OCI-LY7 (cell line): ENCODE data around the gene NIBAN1. TPM values are rescaled to one million over a fixed set of nuclear protein-coding genes. Genes with fewer than 3 reads are reported as not detected.

ENCODE experiments used
- BruUV-seq: library from RNA; stranded (reverse); fragments of 400-500 nt; replicated peaks from 2 replicates; lab custom pipeline; 2021; lab: Mats Ljungman, UMichigan
- CTCF ChIA-PET: fragments of 300-600 bp; sonication (Branson Sonifier 250); formaldehyde crosslinking; loops from one replicate; lab custom pipeline; 2022; ENCODE audit warnings: antibody characterized with exemption; ENCODE audit not compliant: unreplicated experiment; lab: Charles Lee
- POLR2A ChIA-PET: fragments of 300-600 bp; sonication (Branson Sonifier 250); formaldehyde crosslinking; loops from one replicate; lab custom pipeline; 2022; ENCODE audit warnings: antibody characterized with exemption; lab: Charles Lee
- DNase-seq: peaks from one replicate; pipeline ENCODE4 v3.0.0-alpha.2; 2015; ENCODE audit warnings: low spot score
- H2AFZ ChIP-seq: fragments of 200-600 bp; sonication (generic), shearing (Covaris generic); 2 replicates; pipeline ENCODE4 v1.6.1; 2014; ENCODE audit warnings: mild to moderate bottlenecking, antibody characterized with exemption, low read length, moderate library complexity
- H3K27ac ChIP-seq: fragments of 200-600 bp; sonication (generic); 2 replicates; pipeline ENCODE4 v1.5.1; 2014; ENCODE audit warnings: mixed run types, low read depth, mild to moderate bottlenecking, moderate library complexity, low read length, inconsistent platforms; ENCODE audit not compliant: poor library complexity, severe bottlenecking
- H3K36me3 ChIP-seq: fragments of 200-600 bp; sonication (generic); 2 replicates; pipeline ENCODE4 v1.6.1; 2014; ENCODE audit warnings: mild to moderate bottlenecking, antibody characterized with exemption, low read length, moderate library complexity, mixed read lengths; ENCODE audit not compliant: insufficient read depth
- H3K4me1 ChIP-seq: fragments of 200-600 bp; sonication (generic); 2 replicates; pipeline ENCODE4 v1.5.1; 2014; ENCODE audit warnings: mild to moderate bottlenecking, low read length; ENCODE audit not compliant: insufficient read depth, poor library complexity, severe bottlenecking
- H3K4me2 ChIP-seq: fragments of 200-600 bp; sonication (generic); 2 replicates; pipeline ENCODE4 v1.6.1; 2014; ENCODE audit warnings: mild to moderate bottlenecking, low read length
- H3K4me3 ChIP-seq: fragments of 200-600 bp; sonication (generic); 2 replicates; pipeline ENCODE4 v1.5.1; 2014; ENCODE audit warnings: mild to moderate bottlenecking, low read depth, low read length; ENCODE audit not compliant: poor library complexity, severe bottlenecking
- H3K79me2 ChIP-seq: fragments of 200-600 bp; sonication (generic); 2 replicates; pipeline ENCODE4 v1.6.1; 2016; ENCODE audit warnings: low read depth, mild to moderate bottlenecking, low read length, moderate library complexity, mixed read lengths; ENCODE audit not compliant: insufficient read depth
- H3K9me2 ChIP-seq: fragments of 200-600 bp; sonication (generic); 2 replicates; pipeline ENCODE4 v1.6.1; 2016; ENCODE audit warnings: mild to moderate bottlenecking, low read length, mixed read lengths; ENCODE audit not compliant: insufficient read depth
- H3K9me3 ChIP-seq: fragments of 200-600 bp; sonication (generic); 2 replicates; pipeline ENCODE4 v1.6.1; 2014; ENCODE audit warnings: mild to moderate bottlenecking, mixed run types, low read length, mixed read lengths
- H4K20me1 ChIP-seq: fragments of 200-600 bp; sonication (generic); 2 replicates; pipeline ENCODE4 v1.6.1; 2014; ENCODE audit warnings: mild to moderate bottlenecking, antibody characterized with exemption, low read length, moderate library complexity, mixed read lengths; ENCODE audit not compliant: insufficient read depth
- EZH2phosphoT487 ChIP-seq: fragments of 200-600 bp; sonication (generic); IDR thresholded peaks from 2 replicates; pipeline ENCODE4 v1.6.1; 2018; ENCODE audit warnings: low read depth, borderline replicate concordance, mild to moderate bottlenecking, mixed run types, antibody characterized with exemption, low read length, moderate library complexity, mixed read lengths
- intact Hi-C: fragments of 100-400 bp; cut with micrococcal nuclease; formaldehyde crosslinking; loops from one replicate; pipeline ENCODE4 v1.10.0; 2022; ENCODE audit not compliant: unreplicated experiment
- total RNA-seq, 2 experiments: library from RNA; depleted of rRNA in 1 of 2; stranded (reverse); fragments of >200 nt in 1 of 2; shearing (Covaris generic) in 1 of 2; gene quantifications; 2 replicates each; pipeline ENCODE4 v1.2.3, GENCODE V29; 2014 to 2022
- TF ChIP-seq, protein P1 (sequence below): fragments of 200-600 bp; sonication (generic); conservative IDR thresholded peaks from 2 replicates; pipeline ENCODE4 v1.5.1; 2014; ENCODE audit warnings: mild to moderate bottlenecking, antibody characterized with exemption, low read length, moderate library complexity, mixed read lengths

NIBAN1 gene
- total RNA-seq, 2 experiments from 2014 or later = not detected

DNA sequence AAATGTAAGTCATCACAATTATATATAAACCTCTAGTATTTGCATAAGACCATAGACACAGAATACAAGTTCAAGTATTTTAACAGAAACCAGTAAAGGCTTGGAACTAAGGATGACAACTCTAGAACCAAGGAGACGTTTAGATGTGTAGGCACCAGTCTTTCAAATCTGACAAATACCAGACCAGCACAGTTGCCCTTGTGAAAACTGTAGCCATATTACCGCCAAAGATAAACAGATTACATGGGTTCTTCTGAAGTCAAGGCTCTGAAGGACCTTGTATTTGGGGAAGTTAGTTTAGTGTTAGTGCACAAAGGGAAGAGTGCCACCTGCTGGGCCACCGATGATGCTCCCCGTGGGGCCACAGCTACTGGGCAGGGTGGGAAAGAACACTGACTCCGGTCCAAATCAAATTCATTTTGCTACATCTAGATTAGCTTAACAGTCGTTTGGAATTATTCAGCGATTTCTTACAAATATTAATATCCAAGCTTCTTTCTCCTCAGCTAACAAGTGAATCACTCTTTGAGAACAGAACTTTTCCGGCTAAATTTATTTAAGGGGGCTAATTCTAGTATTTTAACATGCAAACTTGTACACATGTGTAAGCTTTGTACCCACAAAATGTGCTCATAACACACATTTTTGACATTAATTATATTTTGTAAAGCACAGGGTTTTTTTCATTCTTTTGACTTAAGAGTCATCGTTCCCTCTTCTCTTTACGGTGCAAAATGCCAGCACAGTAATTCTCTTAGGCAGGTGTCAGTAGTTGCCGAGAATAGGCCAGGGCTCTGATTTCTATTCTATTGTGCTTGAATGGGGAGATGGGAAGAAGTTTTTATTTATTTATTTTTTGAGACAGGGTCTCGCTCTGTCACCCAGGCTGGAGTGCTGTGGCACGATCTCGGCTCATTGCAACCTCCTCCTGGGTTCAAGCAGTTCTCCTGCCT, 8.0 kb upstream of the NIBAN1 start:
- no peak overlapping the region for H3K4me3 ChIP-seq
- POLR2A ChIA-PET = interaction anchor here (0.5 to 1.8 kb wide), 5 partner anchors 9 to 64 kb away, joined by 3 to 5 read pairs (median 3); no protein-coding TSS in a partner anchor
- H3K9me2 ChIP-seq = no peaks in the 10 kb centered on the region
- no peak overlapping the region for H2AFZ ChIP-seq
- H3K4me2 ChIP-seq = no peak overlapping the region
- no peaks in the 10 kb centered on the region for H4K20me1 ChIP-seq
- H3K79me2 ChIP-seq = no peaks in the 10 kb centered on the region
- H3K4me1 ChIP-seq = no peaks in the 10 kb centered on the region
- CTCF ChIA-PET = interaction anchor here (0.8 kb wide), 1 partner anchor 177 kb away, joined by 3 read pairs; no protein-coding TSS in a partner anchor
- no peaks in the 10 kb centered on the region for H3K9me3 ChIP-seq
- no TSS peak for BruUV-seq
- H3K27ac ChIP-seq = no peak overlapping the region
- no peaks in the 10 kb centered on the region for H3K36me3 ChIP-seq
- DNase-seq = peak; percentile 59
- intact Hi-C loops = loop anchor here (1.0 to 5.0 kb wide), 2 partner anchors 177 to 190 kb away; no protein-coding TSS in a partner anchor
- no peak for TF ChIP-seq EZH2phosphoT487
- TF ChIP-seq, protein P1, sequence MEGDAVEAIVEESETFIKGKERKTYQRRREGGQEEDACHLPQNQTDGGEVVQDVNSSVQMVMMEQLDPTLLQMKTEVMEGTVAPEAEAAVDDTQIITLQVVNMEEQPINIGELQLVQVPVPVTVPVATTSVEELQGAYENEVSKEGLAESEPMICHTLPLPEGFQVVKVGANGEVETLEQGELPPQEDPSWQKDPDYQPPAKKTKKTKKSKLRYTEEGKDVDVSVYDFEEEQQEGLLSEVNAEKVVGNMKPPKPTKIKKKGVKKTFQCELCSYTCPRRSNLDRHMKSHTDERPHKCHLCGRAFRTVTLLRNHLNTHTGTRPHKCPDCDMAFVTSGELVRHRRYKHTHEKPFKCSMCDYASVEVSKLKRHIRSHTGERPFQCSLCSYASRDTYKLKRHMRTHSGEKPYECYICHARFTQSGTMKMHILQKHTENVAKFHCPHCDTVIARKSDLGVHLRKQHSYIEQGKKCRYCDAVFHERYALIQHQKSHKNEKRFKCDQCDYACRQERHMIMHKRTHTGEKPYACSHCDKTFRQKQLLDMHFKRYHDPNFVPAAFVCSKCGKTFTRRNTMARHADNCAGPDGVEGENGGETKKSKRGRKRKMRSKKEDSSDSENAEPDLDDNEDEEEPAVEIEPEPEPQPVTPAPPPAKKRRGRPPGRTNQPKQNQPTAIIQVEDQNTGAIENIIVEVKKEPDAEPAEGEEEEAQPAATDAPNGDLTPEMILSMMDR = peak; percentile 94

DNA sequence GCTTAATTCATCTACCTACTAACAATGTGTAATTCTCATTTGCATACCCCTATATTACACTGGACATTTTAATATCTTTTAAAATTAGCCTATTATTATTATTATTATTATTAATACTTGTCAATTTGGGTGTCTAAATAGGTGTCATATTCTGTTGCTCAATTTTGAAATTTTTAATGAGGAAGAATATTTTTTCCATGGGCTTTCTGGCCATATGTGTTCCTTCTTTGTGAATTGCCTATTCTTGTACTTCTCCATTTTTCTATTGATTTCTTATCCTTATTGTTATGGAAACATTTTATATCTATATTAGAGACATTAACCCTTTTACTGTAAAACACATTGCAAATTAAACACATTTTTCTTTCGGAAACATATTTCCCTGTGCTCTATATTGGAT, 6.4 kb upstream of the NIBAN1 start:
- POLR2A ChIA-PET = interaction anchor here (1.0 to 1.1 kb wide), 2 partner anchors 12 to 21 kb away, joined by 3 read pairs; no protein-coding TSS in a partner anchor

More for the DNA sequence above, 6.4 kb upstream of the NIBAN1 start:
- no peak overlapping the region for H3K4me2 ChIP-seq
- H3K9me2 ChIP-seq = no peaks in the 10 kb centered on the region
- CTCF ChIA-PET = no interaction called here
- no peak overlapping the region for H3K27ac ChIP-seq
- H3K79me2 ChIP-seq = no peaks in the 10 kb centered on the region
- intact Hi-C loops = loop anchor here (5.0 kb wide), 1 partner anchor 192 kb away; no protein-coding TSS in a partner anchor
- BruUV-seq = no TSS peak
- no peak overlapping the region for H3K4me3 ChIP-seq
- no peak for DNase-seq
- no peaks in the 10 kb centered on the region for H4K20me1 ChIP-seq
- no peaks in the 10 kb centered on the region for H3K4me1 ChIP-seq
- H2AFZ ChIP-seq = no peak overlapping the region
- H3K9me3 ChIP-seq = no peaks in the 10 kb centered on the region
- H3K36me3 ChIP-seq = no peaks in the 10 kb centered on the region
- TF ChIP-seq, protein P1 = no peak
- no peak for TF ChIP-seq EZH2phosphoT487
